Hematopoietic multipotent progenitor cell treated with erythropoietin and hydrocortisone succinate and interleukin-3 and kit ligand, for 15 days (in vitro differentiated cells): ENCODE results near the gene PGAM1.
"Not testable (repeated sequence)": the region's sequence is repeated elsewhere in the genome, so short reads cannot be mapped to it uniquely, and the experiment has no call there.

Experiments
- DNase-seq: peaks from one replicate; pipeline ENCODE4 v3.0.0-alpha.2; 2015; ENCODE audit warnings: low spot score

Gene PGAM1

GRCh38 chr10:97407952-97408248 lies 18.1 kb upstream of the PGAM1 start:
- DNase-seq = no peak

DNA sequence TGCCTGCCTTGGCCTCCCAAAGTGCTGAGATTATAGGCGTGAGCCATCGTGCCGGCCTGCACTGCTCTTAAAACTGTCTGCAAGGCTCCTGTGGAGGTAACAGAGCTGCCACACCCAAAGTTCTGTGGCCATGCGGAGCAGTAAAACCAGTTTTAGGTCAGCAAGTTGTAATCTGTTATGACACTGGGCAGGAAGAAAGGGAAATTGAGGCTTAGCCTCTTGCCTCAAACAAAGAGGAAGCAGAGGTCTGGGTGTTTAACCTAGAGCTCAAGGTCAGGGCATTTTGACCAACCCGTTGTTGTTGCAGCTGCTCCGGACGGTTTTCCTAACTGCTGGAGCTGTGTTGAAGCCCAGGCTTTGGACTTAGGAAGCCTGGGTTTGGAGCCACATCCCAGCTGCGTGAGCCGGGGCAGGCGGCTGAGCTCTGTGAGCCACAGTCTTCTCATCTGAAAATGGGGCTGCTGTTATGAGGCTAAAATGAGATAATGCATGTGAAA lies 17.4 kb upstream of the PGAM1 start:
- DNase-seq = no peak

GRCh38 chr10:97411406-97411805 lies 14.6 kb upstream of the PGAM1 start:
- DNase-seq = no peak

GRCh38 chr10:97412891-97413304 lies 13.1 kb upstream of the PGAM1 start:
- DNase-seq = no peak

- DNase-seq = no peak
Measured at GRCh38 chr10:97416565-97416964, 9.4 kb upstream of the PGAM1 start.

DNA sequence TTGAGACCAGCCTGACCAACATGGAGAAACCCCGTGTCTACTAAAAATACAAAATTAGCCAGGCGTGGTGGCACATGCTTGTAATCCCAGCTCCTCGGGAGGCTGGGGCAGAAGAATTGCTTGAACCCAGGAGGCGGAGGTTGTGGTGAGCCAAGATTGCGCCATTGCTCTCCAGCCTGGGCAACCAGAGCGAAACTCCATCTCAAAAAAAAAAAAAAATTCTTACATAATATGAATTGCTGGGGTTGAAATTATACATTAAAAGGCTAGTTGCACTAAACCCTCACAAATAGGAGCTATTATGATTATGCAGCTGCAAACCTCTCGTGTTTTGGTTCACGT lies 2.3 kb upstream of the PGAM1 start:
- DNase-seq = not testable (repeated sequence)

DNA sequence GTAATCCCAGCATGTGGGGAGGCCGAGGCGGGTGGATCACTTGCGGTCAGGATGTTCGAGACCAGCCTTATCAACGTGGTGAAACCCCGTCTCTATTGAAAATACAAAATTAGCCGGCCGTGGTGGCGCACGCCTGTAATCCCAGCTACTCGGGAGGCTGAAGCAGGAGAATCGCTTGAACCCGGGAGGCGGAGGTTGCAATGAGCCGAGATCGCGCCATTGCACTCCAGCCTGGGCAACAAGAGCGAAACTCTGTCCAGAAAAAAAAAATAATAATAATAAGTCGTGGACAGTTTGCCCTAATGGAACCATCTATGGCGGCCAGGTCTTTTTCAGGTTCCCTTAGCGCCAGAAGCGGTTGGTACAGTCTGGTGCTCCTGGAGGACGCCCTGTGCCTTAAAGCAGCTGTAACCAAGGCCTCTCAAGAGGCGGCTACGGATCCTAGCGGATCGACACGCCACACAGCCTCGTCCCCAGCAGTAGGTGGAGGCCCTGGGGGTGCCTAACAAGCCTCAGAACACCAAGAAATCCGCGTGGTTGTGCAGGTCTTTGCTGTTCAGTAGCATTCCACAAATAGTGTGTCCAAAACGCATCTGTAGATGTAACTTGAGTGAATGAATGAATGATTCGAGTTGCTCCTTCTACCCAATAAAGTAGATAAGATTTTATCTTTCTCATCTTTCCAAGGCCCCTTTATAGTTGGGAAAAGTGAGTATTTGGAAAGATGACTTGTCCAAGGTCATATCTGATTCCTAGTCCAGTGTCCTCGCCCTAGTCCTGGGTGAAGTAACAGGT lies 982 bp downstream of the PGAM1 start:
- DNase-seq = no peak

GRCh38 chr10:97427571-97428179 lies 1.7 kb downstream of the PGAM1 start:
- no peak for DNase-seq

DNA sequence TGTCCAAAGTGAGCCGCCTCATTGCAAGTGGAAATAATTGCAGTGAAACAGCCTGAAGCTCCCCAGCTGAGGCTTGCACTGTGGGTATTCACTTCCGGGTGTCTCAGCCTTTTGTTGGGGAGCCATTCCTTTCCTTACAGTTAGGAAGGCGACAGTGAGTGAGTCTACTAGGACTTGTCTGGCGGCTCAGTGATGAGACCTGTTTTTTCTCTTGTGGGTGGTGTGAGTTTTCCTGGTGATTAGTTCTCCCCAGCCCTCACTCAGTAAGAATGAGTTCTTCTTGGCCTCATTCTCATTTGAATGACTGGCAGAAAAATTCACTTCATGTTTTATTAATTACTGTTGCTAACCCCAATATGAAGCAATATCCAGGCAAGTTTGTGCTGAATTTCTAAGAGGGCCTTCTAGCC lies 2.6 kb downstream of the PGAM1 start:
- DNase-seq = no peak

DNA sequence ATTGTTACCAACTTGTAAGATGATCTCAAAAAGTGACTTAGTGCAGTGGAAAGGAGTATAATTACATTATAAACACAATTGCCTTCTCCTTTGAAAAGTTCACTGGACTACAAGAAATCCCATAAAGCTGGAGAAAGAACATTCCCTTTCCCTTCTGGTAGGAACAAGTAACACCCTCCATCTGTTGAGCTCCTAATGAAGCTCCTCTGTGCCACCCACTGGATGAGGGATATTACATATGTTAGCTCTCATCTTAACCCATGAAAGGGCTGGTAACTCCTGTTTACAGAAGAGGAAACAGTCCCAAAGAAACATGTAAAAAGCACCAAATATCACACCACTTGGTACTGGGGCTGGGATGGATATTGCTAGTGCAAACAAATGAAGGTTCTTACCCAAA lies 8.1 kb downstream of the PGAM1 start:
- DNase-seq = no peak

- no peak for DNase-seq
Measured at GRCh38 chr10:97434557-97434956, 8.6 kb downstream of the PGAM1 start.

DNA sequence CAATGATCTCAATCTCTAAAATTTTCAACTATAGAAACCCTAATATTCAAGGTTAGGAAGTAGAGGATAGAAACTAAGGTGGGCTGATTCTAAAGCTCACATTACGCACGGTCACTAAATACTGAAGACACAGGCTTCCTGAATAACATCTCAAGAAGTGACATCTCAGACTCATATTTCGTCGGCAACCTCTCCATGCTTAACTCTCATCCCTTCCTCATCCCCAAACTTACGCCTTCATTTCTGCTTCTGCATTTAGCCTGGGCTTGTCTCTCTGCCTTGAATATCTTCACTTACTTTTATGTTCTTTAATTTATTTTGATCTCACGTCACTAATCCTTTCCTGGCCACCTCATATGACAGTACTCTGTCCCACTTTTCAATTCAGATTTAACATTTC lies 9.2 kb downstream of the PGAM1 start:
- DNase-seq = no peak

DNA sequence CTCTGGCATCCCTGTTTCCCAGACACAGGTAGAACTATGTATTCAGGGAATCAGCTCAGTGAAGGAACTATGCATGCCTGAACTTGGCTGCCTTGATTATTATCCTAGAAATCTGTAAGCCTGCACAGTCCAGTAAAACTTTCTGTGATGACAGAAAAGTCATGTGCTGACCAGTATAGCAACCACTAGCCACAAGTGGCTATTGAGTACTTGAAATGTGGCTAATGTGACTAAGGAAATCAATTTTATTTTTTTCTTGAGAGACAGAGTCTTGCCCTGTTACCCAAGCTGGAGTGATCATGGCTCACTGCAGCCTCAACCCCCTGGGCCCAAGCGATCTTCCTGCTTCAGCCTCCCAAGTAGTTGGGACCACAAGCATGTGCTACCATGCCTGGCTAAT lies 16.3 kb downstream of the PGAM1 start:
- no peak for DNase-seq

- no peak for DNase-seq
Measured at GRCh38 chr10:97444212-97444611, 18.2 kb downstream of the PGAM1 start.

- DNase-seq = no peak
Measured at GRCh38 chr10:97445357-97445721, 19.3 kb downstream of the PGAM1 start.

DNA sequence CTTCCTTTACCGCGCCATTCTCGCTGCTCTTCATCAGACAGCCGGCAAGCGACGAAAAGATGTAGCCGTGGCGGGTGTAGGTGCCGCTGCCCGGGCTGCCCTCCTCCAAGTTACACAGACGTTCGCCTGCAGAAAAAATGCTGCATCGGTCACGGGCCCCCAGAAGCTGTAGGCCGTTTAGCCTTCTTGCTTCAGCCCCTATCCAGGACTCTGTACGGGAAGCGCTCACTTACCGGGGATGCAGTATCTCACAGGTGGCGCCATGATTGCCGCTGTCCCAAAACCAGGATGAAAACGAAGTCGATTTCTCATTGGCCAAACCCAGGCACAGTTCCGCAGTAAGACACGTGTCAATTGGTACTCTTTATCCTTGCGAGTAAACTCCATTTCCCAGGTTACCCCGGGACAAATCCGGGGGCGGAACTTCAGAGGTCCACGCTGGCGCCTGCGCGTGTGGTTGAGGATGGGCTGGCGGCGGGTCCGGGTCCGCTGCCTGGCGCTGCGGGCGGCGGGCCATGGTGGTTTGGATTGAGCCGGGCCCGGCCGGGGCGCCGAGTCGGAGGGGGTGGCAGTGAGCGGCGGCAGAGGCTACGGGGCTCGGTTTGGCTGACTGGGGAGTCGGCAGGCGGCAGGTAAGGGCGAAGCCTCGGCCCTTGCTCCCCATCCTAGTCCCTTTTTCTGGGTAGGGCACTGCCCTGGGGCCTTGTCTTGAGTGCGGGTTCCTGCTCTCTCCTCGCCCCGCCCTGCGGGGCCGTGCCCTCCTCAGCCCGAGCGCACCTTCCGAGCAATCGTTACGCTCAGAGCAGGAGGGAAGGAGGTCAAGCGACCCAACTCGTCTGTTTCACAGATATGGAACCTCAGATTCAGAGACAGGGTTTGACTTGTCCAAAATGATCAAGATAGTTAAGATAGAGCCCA lies 20.0 kb downstream of the PGAM1 start, which contains the start of the genes EXOSC1 and ZDHHC16:
Gene EXOSC1, minus strand, starts transcription at position 285 of the 918 bp plus-strand sequence. Its CDS starts 21 bp downstream, at position 264.
Gene ZDHHC16, plus strand, starts transcription at position 454 of the 918 bp plus-strand sequence. CDS start 5,501 bp downstream, outside the sequence.
- peak; percentile 90 for DNase-seq

DNA sequence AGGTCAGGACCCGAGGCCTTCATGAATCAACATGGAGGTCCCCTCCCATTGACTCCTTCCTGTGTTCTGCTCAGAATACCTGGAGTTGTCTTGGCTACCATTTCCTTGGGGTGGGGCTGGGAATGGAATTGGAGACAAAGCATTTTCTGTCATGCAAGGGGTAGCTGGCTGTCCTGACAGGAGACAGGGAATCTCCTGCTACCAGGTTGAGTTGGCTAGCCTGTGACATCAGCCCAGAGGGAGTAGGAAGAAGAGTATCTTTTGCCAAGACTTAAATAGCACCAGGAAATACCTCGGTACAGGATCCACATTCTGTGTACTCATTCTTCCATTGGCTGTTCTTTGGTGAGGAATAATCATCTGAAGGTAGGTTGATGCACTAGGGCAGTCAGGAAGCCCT lies 24.8 kb downstream of the PGAM1 start:
- no peak for DNase-seq

- DNase-seq = no peak
Measured at GRCh38 chr10:97451605-97452004, 25.6 kb downstream of the PGAM1 start.

DNA sequence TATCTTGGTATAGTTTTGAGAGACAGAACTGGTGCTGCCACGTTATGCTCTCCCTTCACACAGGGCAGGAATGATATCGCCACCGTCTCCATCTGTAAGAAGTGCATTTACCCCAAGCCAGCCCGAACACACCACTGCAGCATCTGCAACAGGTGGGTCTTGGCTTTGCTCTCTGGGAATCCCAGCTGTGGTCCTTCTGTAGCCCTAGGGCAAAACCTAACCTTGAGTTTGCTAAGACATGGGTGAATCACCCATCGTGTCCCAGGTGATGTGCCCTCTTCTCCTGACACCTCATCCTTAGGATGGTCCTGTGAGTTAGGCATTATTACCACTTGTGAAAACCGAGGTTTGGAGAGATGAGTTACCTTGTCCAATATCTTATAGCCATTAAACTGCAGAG lies 26.4 kb downstream of the PGAM1 start:
- no peak for DNase-seq

GRCh38 chr10:97454330-97455036 lies 28.5 kb downstream of the PGAM1 start:
- DNase-seq = peak; percentile 44

DNA sequence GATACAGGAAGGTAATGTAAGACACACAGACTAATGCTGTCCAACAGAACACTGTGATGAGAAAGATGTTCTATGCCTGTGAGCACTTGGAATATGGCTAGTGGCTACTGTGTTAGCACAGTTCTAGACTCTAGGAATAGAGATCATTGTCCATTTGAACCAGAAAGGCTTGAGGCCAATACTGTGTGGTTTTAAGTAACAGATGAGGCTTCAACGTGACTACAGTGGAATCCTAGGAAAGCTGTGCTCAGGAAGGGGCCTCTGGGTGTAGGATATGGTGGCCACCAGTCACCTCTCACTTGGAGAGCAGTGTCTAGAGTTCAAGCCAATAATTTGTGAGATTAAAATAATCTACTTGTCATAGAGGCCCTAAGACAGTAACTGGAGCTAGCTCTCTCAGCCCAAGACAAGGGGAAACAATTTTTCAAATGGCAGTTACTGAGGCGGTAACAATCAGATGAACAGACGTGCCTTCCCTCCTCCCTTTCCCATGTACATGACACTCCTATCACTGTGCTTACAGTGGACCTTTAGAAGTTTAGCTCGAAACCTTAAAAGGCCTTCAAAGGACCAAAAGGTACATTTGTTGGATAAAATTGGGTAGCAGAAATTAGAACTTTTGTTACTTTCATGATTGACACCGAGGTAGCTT lies 30.2 kb downstream of the PGAM1 start:
- DNase-seq = no peak

DNA sequence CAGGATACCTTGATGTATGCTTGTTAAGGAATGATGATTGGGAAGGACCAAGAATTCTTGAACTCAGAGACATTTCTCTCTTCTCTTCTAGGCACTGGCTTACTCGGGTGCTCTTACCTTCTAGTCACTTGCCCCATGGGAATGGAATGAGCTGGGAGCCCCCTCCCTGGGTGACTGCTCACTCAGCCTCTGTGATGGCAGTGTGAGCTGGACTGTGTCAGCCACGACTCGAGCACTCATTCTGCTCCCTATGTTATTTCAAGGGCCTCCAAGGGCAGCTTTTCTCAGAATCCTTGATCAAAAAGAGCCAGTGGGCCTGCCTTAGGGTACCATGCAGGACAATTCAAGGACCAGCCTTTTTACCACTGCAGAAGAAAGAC lies 30.7 kb downstream of the PGAM1 start:
- DNase-seq = no peak
